GM19372 (cell line): ENCODE measurements around the gene PDE1C.
"Not testable (repeated sequence)": the region's sequence is repeated elsewhere in the genome, so short reads cannot be mapped to it uniquely, and the experiment has no call there.

ENCODE experiments used
- ATAC-seq: cut with Tn5 transposase; IDR thresholded peaks from one replicate; pipeline ENCODE4 v1.9.1; 2021; ENCODE audit warnings: mild to moderate bottlenecking, low read depth, moderate library complexity; ENCODE audit not compliant: unreplicated experiment

The PDE1C gene

DNA sequence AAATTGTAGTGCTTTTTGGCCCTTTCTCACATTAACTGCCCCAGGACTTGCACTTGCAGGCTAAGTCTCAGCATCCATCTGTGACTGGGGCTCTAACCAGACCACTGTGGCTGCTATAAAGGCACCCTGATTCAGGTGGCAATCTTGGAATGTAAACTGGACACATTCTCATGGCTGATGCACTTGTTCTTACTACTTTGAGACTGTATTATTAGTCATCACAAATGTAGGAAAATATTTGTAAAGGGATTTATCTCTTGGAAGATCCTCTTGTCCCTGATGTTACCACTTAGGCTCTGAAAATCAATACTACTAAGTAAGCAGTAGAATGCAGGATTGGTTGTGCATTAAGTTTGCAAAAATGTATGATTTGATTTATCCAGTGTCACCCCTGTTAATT, 25.0 kb downstream of the PDE1C start:
- no peak for ATAC-seq

DNA sequence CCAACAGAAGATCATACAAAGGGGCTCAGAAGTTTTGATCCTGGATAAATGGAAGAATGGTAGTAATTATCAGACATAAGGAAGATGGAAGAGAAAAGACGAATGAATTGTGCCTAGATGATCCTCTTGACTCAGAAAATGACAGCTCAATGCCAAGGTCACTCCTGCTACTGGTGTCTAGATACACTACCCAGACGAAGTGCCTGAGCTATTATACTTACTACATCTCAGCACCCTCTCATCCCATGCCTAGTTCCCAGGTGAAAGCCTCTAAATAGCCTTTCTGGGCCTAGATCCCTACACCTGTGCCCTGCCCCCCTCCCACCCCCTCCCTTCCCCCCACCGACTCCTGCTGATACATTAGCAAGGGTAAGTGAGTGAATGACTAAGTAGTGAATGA, 25.5 kb downstream of the PDE1C start:
- no peak for ATAC-seq

- ATAC-seq, result no peak
Measured at GRCh38 chr7:32043688-32044087, 26.5 kb downstream of the PDE1C start.

GRCh38 chr7:32042900-32043299, 27.3 kb downstream of the PDE1C start:
- no peak for ATAC-seq

- no peak for ATAC-seq
Measured at GRCh38 chr7:32039000-32039756, 31.0 kb downstream of the PDE1C start.

GRCh38 chr7:32037650-32038198, 32.5 kb downstream of the PDE1C start:
- ATAC-seq, result no peak

DNA sequence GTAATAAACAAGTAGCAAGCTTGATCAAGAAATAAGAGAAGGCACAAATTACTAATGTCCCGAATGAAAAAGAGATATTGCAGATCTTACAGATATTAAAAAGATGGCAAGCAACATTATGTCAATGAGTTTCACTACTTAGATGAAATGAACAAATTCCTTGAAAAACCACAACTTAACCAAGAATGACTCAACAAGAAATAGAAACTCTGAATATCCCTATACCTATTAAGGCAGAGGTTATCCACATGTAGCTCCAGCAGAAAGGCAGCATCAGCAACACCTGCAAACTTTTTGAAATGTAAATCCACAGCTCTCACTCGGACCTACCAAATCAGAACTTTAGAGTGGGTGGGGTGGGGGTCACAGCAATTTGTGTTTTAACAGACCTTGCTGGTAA, 33.6 kb downstream of the PDE1C start:
- no peak for ATAC-seq

DNA sequence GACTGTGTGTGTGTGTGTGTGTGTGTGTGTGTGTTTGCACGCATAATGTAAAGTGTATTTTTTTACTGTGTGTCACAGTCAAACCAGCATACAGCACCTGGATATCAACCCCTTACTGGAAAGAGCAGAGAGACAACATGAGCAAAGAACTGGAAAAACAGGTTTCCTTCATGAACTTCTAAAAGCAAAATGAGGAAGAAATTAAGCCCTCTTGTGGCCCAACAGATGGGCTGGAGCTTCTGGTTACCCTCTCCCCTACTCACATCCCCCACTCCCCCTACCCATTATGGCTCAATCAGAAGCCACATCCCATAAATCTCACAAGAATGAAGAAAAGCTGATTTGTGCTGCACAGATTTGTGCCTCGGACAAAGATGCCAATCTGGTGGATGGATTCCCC, 36.2 kb downstream of the PDE1C start:
- ATAC-seq, result no peak

DNA sequence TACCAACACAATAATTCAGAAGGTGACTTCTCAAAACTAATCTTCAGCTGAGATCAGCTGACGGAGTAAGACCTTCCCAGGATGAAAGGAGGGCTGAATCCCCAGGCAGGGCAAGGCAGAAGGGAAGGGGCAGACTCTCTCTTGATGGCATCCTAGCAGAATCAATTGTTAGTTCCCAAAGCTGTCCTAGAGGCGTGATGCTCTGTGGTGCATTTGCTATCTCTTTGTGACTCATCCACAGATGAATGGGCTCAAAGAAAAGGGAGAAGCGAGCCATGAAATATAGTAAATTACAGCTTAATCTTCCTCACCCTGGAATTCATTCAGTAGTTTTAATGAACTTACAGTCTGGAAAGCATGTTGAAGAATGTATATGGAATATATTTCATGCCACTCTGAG, 37.2 kb downstream of the PDE1C start:
- no peak for ATAC-seq

- ATAC-seq, result no peak
Measured at GRCh38 chr7:32032211-32032610, 38.0 kb downstream of the PDE1C start.

GRCh38 chr7:32030904-32031692, 39.1 kb downstream of the PDE1C start:
- no peak for ATAC-seq

GRCh38 chr7:32026083-32026425, 44.2 kb downstream of the PDE1C start:
- no peak for ATAC-seq

DNA sequence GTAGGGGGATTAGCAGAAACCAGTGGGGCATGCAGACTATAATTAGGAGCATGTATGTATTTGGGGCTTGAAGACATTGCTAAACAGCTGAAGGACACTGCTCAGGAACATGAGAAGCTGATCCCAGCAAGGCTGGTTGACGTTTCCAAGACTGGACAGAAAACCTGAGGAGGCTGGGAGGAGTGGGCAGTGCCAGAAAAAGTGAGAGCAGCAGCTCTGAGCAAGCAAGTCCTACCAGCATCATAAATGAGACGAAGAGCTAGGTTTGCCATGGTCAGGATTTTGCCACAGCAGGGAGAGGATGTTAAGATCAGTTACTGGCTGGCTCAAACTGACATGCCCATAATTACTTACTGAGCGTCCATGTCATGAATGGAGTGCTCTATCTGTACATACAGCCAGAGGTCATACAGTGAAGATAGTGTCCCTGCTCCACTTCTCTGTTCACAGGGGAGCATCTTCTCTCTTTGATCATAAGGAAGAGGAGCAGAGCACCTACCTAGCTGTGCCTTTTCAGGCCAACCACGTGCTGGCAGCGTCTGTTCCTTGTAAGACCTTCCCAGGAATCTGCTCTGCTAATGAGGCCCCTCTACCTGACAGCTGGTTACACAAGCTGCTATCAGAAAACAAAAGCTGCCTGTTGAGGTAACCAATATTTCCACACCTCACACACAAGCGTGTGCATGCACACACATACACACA, 44.7 kb downstream of the PDE1C start:
- ATAC-seq, result no peak

DNA sequence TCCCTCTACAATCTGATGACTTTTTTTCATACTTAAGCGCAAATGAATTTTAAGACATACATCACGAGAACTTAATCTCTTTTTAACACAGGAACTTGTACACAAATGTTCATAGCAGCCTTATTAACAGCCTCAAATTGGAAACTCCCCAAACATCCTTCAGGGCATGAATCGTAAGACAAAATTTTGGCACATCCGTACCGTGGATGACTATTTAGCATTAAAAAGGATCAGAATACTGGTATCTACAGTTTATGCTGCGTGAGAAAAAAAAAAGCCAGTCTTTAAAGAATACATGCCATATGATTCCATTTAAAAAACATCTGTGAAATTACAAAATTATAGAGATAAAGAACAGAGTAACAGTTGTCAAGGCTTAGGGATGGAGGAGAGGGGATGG, 46.8 kb downstream of the PDE1C start:
- ATAC-seq, result no peak

DNA sequence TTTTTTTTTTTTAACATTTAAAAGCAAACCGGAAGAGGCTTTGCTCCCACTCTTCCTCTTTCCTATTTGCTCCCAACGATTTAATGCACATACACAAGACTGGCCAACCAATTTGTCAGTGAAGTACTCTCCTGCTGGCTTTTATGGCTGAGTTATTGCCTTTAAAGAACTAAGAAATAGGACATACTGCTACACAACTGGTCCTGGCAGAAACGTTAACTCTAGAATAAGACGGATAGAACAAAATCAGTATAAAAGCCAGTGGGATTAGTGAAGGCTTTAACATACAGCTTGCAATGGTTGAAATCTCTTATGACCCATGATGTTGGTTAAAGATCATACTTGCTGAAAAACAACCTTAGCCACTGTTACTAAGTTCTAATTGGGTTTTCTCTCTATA, 47.2 kb downstream of the PDE1C start:
- ATAC-seq, result no peak

DNA sequence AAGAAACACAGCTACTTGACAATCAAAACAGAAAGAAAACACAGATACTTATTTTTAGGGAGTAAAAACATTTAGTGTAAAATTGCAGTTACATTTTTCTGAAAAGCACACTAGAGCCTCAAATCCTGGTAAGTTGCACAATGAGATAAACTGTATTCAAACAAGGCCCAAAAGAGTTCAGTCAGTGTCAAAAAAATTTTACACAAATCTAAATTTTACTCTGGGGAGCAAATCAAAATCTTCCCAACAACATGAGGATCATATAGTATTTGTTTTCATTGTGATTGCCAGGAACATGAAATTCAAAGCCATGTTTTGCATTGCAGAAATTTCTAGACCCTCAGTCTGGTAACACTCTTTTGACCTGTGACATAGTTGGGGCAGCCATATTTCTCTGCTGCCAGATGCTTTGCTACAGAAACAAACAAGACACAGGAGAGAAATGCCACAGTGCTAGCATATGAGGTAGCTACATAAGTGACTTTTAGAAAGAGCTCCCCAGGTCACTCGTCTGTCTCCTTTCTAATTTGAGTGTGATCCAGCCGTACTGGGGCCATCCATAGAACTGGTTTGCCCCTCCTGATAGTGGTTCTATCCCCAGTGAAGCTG, 49.6 kb downstream of the PDE1C start:
- no peak for ATAC-seq

DNA sequence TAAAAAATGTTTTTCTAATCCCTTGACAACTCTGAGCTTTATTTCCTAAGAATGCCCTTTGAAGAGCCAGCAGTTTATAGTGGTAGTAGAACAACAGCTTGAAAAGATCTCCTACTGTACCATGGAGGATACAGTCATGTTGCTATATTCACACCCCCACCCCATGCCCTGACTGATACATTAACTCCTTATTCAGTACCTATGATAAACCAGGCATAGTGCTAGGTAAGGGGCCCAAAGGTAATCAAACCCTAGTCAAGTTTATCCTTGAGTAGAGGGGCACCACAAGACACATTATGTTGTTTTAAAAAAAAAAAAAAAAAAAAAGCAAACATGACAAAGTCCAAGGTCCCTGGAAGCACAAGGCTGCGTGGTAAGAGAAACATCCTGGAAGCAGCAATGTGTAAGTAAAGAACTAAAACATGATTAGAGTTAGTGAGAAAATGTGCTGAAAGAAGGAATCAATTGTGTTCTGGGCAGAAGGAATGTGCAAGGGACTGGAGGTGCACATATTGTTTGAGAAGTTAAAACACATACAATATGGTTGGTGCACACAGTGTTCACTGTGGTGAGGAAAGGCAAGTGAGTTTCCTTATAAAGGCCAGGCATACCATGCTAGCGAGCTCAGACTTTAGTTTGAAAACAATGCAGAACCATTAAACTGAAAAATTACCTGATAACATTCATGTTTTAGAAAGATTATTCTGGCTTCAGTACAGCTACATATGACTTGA, 51.2 kb downstream of the PDE1C start:
- no peak for ATAC-seq

- no peak for ATAC-seq
Measured at GRCh38 chr7:32015133-32015532, 55.1 kb downstream of the PDE1C start.

GRCh38 chr7:32013471-32013870, 56.7 kb downstream of the PDE1C start:
- not testable (repeated sequence) for ATAC-seq

DNA sequence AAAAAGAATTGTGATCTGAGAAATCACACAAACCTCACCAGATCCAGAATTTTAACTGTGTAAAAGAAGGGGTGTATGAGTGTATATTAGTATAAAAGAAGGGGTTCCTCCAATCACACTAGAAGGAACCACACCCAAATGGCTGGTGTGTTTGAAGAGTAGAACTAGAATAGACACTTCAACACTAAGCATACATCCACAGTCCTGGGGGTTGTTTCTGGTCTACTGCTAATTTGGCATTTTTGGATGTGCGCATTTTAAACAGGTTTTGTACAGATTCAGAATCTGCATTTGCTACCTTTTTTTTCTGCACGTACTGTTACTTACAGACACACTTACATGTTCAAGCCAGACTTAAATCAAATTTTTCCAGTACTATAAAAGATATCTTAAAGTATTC, 64.6 kb downstream of the PDE1C start:
- ATAC-seq, result no peak
